ENCODE measurements around the gene SLC17A1. TPM values are rescaled to one million over a fixed set of nuclear protein-coding genes. Genes with fewer than 3 reads are reported as not detected.

SLC17A1 gene
- total RNA-seq, 3 donors from 2014 or later: not detected

DNA sequence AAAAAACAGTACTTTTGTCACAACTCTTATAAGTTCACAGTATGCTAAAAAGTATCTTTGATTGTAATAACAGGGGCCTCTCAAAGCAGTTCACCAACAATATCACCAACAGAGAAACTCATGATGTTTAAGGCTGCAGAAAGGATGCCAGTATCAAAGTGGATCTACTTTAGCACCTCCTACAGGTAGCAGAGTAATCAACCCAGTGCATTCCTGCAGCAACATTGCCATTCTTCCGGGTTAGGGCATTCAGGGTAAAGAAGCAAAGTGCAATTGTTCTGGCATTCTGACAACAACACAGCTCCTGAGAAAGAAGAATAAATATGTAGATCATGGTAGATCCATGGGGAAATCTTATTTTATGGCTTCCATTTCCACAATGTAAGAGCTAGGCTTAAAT is 84.9 kb downstream of the SLC17A1 start:
- no peak for TF ChIP-seq POLR2AphosphoS5 (IDR thresholded peaks at IDR 0.05)
- TF ChIP-seq, protein P1, sequence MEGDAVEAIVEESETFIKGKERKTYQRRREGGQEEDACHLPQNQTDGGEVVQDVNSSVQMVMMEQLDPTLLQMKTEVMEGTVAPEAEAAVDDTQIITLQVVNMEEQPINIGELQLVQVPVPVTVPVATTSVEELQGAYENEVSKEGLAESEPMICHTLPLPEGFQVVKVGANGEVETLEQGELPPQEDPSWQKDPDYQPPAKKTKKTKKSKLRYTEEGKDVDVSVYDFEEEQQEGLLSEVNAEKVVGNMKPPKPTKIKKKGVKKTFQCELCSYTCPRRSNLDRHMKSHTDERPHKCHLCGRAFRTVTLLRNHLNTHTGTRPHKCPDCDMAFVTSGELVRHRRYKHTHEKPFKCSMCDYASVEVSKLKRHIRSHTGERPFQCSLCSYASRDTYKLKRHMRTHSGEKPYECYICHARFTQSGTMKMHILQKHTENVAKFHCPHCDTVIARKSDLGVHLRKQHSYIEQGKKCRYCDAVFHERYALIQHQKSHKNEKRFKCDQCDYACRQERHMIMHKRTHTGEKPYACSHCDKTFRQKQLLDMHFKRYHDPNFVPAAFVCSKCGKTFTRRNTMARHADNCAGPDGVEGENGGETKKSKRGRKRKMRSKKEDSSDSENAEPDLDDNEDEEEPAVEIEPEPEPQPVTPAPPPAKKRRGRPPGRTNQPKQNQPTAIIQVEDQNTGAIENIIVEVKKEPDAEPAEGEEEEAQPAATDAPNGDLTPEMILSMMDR (IDR thresholded peaks at IDR 0.05): no peak
- TF ChIP-seq POLR2A (IDR thresholded peaks at IDR 0.05): no peak
- no peaks in the 10 kb centered on the region for H3K9me3 ChIP-seq
- no peak for DNase-seq (ENCODE audit: low spot score in 2 of 2)
- no peaks in the 10 kb centered on the region for H3K36me3 ChIP-seq
- H3K27ac ChIP-seq: no peak overlapping the region
- H3K27me3 ChIP-seq: no peaks in the 10 kb centered on the region
- H3K4me3 ChIP-seq: no peak overlapping the region
- intact Hi-C loops (cut with DNase I; ENCODE audit: low total_unique reads): no loop called here
- no peaks in the 10 kb centered on the region for H3K4me1 ChIP-seq

DNA sequence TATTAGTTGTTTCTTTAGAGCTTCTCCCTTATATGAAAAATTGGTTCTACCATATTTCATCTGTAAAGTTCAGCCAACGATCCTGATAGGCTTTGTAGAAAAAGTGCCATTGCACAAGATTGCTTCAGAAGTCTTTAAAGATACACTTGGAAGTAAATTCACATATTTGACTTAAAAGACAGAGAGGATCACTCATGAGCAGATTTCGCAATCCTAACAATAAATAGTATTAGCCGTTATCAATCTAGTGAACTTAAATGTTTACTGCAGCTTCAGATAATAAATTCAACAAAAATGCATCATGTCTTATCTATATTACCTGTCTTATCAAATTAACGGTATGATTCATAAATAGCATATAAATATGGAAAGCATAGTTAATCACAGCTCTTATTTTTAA is 86.0 kb downstream of the SLC17A1 start:
- Histone ChIP-seq H3K4me1 (no peaks in the 10 kb centered on the region), H3K4me3 (no peak overlapping the region), H3K27ac (no peak overlapping the region), H3K36me3 (no peaks in the 10 kb centered on the region), H3K9me3 (no peaks in the 10 kb centered on the region), H3K27me3 (no peaks in the 10 kb centered on the region)
- TF ChIP-seq POLR2A (IDR thresholded peaks at IDR 0.05): no peak
- TF ChIP-seq, protein P1 (IDR thresholded peaks at IDR 0.05): no peak
- DNase-seq (ENCODE audit: low spot score in 2 of 2): no peak
- intact Hi-C loops (cut with DNase I; ENCODE audit: low total_unique reads): no loop called here

DNA sequence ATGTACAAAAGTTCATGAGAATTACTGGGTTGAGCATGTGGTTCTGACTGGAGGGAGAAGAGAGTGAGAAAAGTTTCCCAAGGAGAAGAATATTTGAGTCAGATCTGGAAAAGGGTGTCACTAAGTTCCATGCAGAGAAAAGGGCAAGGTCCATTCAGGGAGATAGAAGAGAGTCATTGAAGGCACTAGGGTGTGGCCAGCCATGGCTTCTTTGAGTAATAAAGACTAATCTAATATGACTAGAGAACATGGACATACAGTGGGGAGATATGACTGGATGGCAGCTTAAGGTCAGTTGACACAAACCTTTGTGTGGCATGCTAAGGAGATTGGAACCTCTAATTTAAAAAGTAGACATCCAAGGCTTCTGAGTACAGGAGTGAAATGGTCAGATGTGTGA is 88.0 kb downstream of the SLC17A1 start:
- H3K4me3 ChIP-seq: no peak overlapping the region
- no peak overlapping the region for H3K27ac ChIP-seq
- no peaks in the 10 kb centered on the region for H3K36me3 ChIP-seq
- DNase-seq (ENCODE audit: low spot score in 2 of 2): no peak
- no peaks in the 10 kb centered on the region for H3K27me3 ChIP-seq
- H3K4me1 ChIP-seq: no peaks in the 10 kb centered on the region
- intact Hi-C loops (cut with DNase I; ENCODE audit: low total_unique reads): no loop called here
- no peaks in the 10 kb centered on the region for H3K9me3 ChIP-seq
- no peak for TF ChIP-seq POLR2AphosphoS5 (IDR thresholded peaks at IDR 0.05)
- TF ChIP-seq, protein P1 (IDR thresholded peaks at IDR 0.05): no peak
- no peak for TF ChIP-seq POLR2A (IDR thresholded peaks at IDR 0.05)

DNA sequence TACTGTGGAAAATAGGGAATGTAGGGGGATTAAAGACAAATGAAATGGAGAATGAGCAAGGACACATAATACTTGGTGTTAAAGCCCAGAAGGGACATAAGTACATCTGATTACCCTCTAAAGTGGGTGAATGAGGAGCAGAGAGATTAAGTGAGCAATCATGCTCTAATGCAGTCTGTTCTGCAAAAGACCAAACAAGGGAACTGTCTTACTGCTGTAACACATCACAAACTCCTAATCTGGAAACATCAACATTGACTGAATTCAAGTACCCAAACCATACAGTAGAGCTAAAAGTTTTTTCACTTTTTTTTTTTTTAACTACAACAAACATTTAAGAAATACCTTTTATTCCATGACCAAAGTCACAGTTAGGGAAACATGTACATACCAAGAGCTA is 96.6 kb downstream of the SLC17A1 start:
- no peak for DNase-seq (ENCODE audit: low spot score in 2 of 2)
- Histone ChIP-seq H3K4me3 (no peak overlapping the region), H3K36me3 (no peaks in the 10 kb centered on the region), H3K27ac (no peak overlapping the region), H3K9me3 (peaks cover 0 to 11% of the 10 kb centered on the region in 2 donors), H3K4me1 (no peaks in the 10 kb centered on the region), H3K27me3 (peaks cover 0 to 7% of the 10 kb centered on the region in 2 donors)
- TF ChIP-seq POLR2AphosphoS5 (IDR thresholded peaks at IDR 0.05) (no peak), POLR2A (IDR thresholded peaks at IDR 0.05) (no peak)
- TF ChIP-seq, protein P1 (IDR thresholded peaks at IDR 0.05): no peak
- intact Hi-C loops (cut with DNase I; ENCODE audit: low total_unique reads): no loop called here

Other genes starting within 250 kb of the SLC17A1 start
- gene SCGN, start 179.8 kb downstream of the SLC17A1 start, total RNA-seq: under 1 TPM in 2 of 3 donors, not detected in 1; 0.59 to 0.80 TPM
- gene SLC17A4, start 77.3 kb downstream of the SLC17A1 start, total RNA-seq: under 1 TPM in 1 of 3 donors, not detected in 2; 0.98 TPM
- gene SLC17A3, start 42.2 kb upstream of the SLC17A1 start, total RNA-seq: not detected
- not detected for gene SLC17A2, start 98.6 kb upstream of the SLC17A1 start, total RNA-seq
- gene TRIM38, start 130.8 kb upstream of the SLC17A1 start, total RNA-seq: 10 to 100 TPM; 11.8 to 16.2 (median 12.1) TPM